ENCODE data around the gene KLHDC9. TPM values are rescaled to one million over a fixed set of nuclear protein-coding genes. Genes with fewer than 3 reads are reported as not detected.

Gene KLHDC9
- polyA plus RNA-seq, 5 donors: 3.8 to 8.0 (median 5.2) TPM

DNA sequence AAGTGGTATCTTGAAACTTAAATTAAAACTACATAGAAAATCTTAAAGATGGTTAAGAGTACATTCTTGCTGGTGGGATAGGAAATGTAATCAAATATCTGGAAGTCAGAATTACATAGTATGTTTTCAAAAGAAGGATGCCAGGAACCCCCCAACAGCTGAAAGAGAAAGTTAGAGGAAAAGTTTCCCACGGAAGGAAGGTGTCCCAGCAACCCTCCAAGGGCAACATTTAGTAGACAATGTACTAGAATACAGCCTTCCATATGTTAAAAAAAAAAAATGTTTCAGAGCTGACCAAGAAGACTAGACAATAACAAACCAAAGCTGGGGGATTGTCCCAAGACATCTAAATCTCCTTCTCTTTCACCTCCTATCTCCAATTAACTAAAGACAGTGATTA, 32.1 kb downstream of the KLHDC9 start:
- no peak for DNase-seq

DNA sequence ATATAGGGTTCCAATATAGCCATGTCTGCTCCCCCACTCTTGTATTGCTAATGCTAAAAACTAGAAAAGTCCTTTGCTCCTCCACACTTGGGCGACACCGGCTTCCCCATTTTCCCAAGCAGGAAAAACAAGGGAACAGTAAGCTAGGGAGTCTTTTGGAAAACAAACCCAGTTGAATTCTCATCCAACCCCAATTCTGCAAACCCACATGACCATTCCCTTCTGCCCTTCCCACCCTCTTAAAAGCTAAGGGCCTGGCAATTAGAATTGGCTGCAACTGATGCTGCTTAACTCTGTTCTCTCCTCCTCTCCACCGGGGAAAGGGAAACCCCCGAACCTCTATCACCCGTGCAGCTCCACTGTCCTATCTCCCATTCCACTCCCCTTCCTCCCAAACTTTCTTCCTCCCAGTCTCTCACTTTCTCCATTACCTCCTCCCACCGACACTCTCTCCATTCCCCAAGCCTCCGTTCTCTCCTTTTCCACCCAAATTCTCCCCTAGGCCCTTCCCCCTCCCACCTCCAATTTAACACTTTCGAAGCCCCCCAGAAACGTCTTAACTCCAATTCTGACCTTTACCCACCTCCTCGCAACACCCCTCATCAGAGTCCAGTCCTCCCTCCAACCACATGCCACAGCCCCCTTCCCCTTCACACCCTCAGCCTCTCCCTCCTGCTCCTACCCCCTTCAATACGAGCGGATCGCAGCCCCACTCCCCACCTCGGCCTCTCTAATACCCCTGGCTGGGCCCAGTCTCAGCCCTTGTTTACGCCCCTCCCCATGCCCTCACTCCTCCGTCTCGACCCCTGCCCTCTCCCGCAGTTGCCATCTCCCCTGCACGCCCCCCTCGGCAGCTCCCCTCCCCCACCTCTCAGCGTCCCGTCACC, 33.6 kb downstream of the KLHDC9 start:
- DNase-seq: peak in 1 of 2 donors; percentile 36

DNA sequence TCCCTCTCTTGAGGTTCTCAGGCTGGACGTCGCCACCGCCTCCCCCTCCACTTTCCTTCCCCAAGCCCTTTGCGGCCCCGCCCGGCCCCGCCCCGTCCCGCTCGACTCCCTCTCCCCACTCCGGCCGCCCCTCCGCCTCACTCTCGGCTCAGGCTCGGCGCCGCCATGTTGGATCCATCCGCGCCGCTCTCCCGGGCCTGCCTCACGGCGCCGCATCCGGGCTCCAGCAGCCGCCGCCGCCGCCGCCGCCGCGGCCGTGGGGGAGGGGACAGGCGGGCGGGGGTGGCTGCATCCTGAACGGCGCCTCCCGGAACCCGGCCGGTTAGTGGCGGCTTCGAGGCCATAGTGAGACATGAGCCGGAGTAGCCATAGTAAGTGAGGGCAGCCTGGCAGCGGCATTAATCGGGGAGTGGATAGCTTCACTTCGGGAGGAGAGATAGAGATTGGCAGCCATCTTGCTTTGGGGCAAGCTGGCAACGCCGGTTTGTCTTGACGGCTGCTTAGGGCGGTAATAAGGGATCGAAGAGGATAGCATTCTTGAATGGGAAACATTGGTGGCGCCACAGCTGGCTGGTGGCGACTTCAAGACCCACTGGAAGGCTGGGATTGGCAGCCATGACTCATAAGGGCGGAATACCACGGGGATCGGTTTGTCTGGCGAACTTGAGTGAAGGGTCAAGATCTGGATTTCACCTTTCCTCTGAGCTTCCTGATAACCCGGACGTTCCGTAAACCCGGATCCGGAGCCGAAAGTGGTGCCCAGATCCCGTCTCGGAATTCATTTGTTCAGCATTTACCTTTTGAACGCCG, 34.5 kb downstream of the KLHDC9 start, which contains the start of gene DEDD:
Gene DEDD (minus strand): TSS at position 258 of the 810 bp plus-strand sequence. CDS start 8,205 bp downstream, outside the sequence.
- DNase-seq: peak; percentile 91 to 95

DNA sequence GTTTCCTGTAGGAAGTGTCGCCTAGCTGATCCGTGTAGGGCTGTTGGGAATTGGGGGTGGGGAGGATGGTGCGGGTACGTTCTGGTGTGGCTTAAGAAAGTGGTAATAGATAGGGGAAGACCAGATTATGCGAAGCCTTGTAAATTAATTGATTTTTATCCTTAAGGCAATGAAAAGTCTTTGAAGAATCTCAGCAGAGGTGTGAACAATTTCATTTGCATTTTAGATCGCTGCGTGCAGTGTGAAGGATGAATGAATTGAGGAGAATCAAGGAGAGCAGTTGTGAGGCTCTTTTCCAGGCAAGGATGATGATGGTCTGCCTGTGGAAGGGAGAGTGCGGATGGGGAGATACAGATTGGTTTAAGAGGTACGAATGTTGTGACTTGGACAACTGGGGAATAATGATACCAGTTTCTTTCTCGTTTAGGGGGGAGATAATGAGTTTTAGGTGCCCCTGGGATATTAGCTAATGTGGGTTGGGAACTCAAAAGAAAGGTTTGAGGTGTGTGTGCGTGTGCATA, 35.1 kb downstream of the KLHDC9 start:
- DNase-seq: no peak

DNA sequence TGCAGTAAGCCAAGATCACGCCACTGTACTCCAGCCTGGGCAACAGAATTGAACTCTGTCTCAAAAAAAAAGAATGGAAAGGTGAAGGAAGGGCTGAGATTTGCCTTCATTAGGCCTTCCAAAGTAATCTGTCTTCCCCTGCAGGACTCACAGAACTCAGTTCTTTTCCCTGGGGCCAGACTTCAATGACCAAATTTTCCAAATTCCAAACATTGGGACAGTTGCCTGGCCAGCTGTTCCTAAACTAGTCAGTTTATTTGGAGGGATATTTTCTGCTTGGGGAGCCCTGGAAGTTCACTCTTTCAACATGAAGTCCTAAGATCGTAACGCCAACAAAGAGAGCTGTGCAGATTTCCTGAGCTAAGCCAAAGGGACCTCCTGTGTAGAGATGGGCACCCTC, 39.7 kb downstream of the KLHDC9 start:
- DNase-seq: no peak

DNA sequence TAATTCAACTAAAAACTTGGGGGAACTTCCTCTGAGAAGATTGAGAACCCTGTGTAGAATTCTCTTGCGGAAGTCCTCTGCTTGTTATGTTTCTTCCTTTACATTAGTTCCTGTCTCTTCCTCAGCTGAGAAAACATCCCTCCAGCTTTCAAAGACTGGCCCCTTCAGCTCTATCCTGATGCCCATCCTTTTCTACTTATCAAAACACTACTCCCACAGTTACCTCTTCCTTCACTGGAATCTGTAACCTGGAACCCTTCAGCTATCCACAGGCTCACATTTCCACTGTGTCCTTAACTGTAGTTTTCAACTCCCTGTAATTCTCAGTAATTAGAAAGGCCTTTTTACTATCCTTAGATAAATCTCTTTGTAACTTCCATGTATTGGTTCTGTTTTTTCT, 40.3 kb downstream of the KLHDC9 start:
- no peak for DNase-seq

DNA sequence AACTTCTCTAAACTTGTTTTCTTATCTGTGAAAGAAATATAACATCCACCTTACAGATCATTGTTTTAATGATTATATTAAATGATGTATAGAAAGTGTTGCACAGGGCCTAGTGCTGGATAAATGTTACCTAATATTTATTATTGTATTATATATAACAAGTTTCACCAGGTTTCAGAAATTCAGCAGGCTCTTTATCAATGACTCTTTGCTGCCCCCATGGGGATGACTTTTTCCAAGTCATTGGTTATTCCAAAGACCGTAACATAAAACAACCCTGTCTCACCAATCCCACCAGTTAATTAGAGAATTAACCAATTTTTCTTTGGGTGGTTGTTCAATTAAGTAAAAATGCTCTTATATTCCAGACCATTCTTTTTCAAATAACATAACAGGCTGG, 41.6 kb downstream of the KLHDC9 start:
- DNase-seq: peak in 1 of 2 donors; percentile 36

DNA sequence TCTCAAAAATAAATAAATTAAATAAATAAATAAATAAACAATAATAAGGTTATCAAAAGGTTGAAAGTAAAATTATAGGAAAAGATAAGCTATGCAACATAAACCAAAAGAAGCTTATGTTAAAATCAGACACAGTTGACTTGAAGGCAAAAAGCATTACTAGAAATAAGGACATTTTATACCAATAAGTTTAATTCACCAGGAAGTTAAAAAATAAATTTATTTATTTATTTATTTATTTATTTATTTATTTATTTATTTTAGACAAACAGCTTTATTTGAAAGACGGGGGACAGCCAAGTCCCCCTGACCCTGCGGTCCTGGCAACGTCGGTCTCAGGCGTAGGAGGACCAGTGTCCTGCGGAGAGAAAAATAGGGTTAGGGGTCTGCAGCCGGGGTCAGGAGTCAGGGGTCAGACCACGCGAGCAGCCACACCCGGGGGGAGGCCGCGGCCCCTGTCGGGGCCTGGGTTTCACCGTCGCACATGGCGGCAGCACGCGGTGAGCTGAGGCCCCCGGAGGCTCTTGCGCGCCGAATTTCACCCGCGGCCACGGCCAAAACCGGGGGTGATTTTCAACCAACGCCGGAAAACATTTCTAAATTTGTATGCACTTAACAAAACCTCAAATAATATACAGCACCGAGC, 42.7 kb downstream of the KLHDC9 start:
- DNase-seq: no peak

DNA sequence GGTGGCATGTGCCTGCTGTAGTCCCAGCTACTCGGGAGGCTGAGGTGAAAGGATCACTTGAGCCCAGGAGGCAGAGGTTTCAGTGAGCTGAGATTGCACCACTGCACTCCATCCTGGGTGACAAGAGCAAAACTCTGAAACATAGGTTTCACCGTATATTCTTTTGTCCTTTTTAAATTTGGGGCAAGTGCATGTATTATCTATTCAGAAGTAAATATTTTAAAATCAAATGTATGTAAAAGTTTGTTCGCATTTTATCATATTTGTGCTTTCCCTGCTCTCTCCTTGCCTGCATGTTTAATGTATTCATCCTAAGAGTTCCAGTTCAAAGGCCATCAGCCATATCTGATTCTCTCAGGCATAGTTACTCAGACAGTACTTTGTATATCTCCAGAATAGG, 47.7 kb downstream of the KLHDC9 start:
- DNase-seq: no peak

Other genes with a start within 250 kb of the KLHDC9 start
- under 1 TPM; 0.28 to 0.97 (median 0.71) TPM for gene CD244, start 235.5 kb upstream of the KLHDC9 start, polyA plus RNA-seq (ENCODE audit: insufficient read depth in 1 of 5, insufficient read length in 5 of 5, low replicate concordance in 1 of 5)
- gene ITLN1, start 213.2 kb upstream of the KLHDC9 start, polyA plus RNA-seq (ENCODE audit: insufficient read depth in 1 of 5, insufficient read length in 5 of 5, low replicate concordance in 1 of 5): 1 to 10 TPM in 2 of 5 donors, under 1 TPM in 3; 0.38 to 1.6 (median 0.74) TPM
- under 1 TPM in 1 of 5 donors, not detected in 4; 0.22 TPM for gene ITLN2, start 143.6 kb upstream of the KLHDC9 start, polyA plus RNA-seq (ENCODE audit: insufficient read depth in 1 of 5, insufficient read length in 5 of 5, low replicate concordance in 1 of 5)
- 100 to 1,000 TPM in 1 of 5 donors, 10 to 100 TPM in 4; 76.0 to 110 (median 86.2) TPM for gene F11R, start 77.2 kb upstream of the KLHDC9 start, polyA plus RNA-seq (ENCODE audit: insufficient read depth in 1 of 5, insufficient read length in 5 of 5, low replicate concordance in 1 of 5)
- gene TSTD1, start 59.4 kb upstream of the KLHDC9 start, polyA plus RNA-seq (ENCODE audit: insufficient read depth in 1 of 5, insufficient read length in 5 of 5, low replicate concordance in 1 of 5): 10 to 100 TPM; 32.7 to 51.5 (median 49.5) TPM
- 10 to 100 TPM; 63.8 to 67.7 (median 64.3) TPM for gene USF1, start 52.4 kb upstream of the KLHDC9 start, polyA plus RNA-seq (ENCODE audit: insufficient read depth in 1 of 5, insufficient read length in 5 of 5, low replicate concordance in 1 of 5)
- gene ARHGAP30, start 28.5 kb upstream of the KLHDC9 start, polyA plus RNA-seq (ENCODE audit: insufficient read depth in 1 of 5, insufficient read length in 5 of 5, low replicate concordance in 1 of 5): 1 to 10 TPM; 2.8 to 4.7 (median 3.9) TPM
- 10 to 100 TPM in 2 of 5 donors, 1 to 10 TPM in 3; 7.3 to 11.9 (median 9.1) TPM for gene NECTIN4, start 8.8 kb upstream of the KLHDC9 start, polyA plus RNA-seq (ENCODE audit: insufficient read depth in 1 of 5, insufficient read length in 5 of 5, low replicate concordance in 1 of 5)
- gene PFDN2, start 19.7 kb downstream of the KLHDC9 start, polyA plus RNA-seq (ENCODE audit: insufficient read depth in 1 of 5, insufficient read length in 5 of 5, low replicate concordance in 1 of 5): 10 to 100 TPM; 51.4 to 67.6 (median 53.5) TPM
- gene NIT1, start 19.7 kb downstream of the KLHDC9 start, polyA plus RNA-seq (ENCODE audit: insufficient read depth in 1 of 5, insufficient read length in 5 of 5, low replicate concordance in 1 of 5): 10 to 100 TPM; 40.9 to 46.1 (median 42.5) TPM
- 10 to 100 TPM; 49.2 to 56.6 (median 50.4) TPM for gene DEDD, start 34.3 kb downstream of the KLHDC9 start, polyA plus RNA-seq (ENCODE audit: insufficient read depth in 1 of 5, insufficient read length in 5 of 5, low replicate concordance in 1 of 5)
- 100 to 1,000 TPM; 147 to 175 (median 155) TPM for gene UFC1, start 55.6 kb downstream of the KLHDC9 start, polyA plus RNA-seq (ENCODE audit: insufficient read depth in 1 of 5, insufficient read length in 5 of 5, low replicate concordance in 1 of 5)
- gene USP21, start 61.1 kb downstream of the KLHDC9 start, polyA plus RNA-seq (ENCODE audit: insufficient read depth in 1 of 5, insufficient read length in 5 of 5, low replicate concordance in 1 of 5): 10 to 100 TPM; 42.7 to 56.3 (median 49.4) TPM
- gene PPOX, start 68.1 kb downstream of the KLHDC9 start, polyA plus RNA-seq (ENCODE audit: insufficient read depth in 1 of 5, insufficient read length in 5 of 5, low replicate concordance in 1 of 5): 10 to 100 TPM; 39.9 to 59.3 (median 45.1) TPM
- 10 to 100 TPM; 31.7 to 48.1 (median 41.5) TPM for gene B4GALT3, start 79.1 kb downstream of the KLHDC9 start, polyA plus RNA-seq (ENCODE audit: insufficient read depth in 1 of 5, insufficient read length in 5 of 5, low replicate concordance in 1 of 5)
- 1 to 10 TPM; 1.8 to 2.8 (median 2.2) TPM for gene ADAMTS4, start 100.7 kb downstream of the KLHDC9 start, polyA plus RNA-seq (ENCODE audit: insufficient read depth in 1 of 5, insufficient read length in 5 of 5, low replicate concordance in 1 of 5)
- gene NDUFS2, start 104.0 kb downstream of the KLHDC9 start, polyA plus RNA-seq (ENCODE audit: insufficient read depth in 1 of 5, insufficient read length in 5 of 5, low replicate concordance in 1 of 5): 100 to 1,000 TPM; 146 to 165 (median 156) TPM
- 10 to 100 TPM; 14.3 to 23.8 (median 18.1) TPM for gene FCER1G, start 116.9 kb downstream of the KLHDC9 start, polyA plus RNA-seq (ENCODE audit: insufficient read depth in 1 of 5, insufficient read length in 5 of 5, low replicate concordance in 1 of 5)
- 10 to 100 TPM in 1 of 5 donors, not detected in 4; 59.7 TPM for gene APOA2, start 125.3 kb downstream of the KLHDC9 start, polyA plus RNA-seq (ENCODE audit: insufficient read depth in 1 of 5, insufficient read length in 5 of 5, low replicate concordance in 1 of 5)
- gene TOMM40L, start 127.7 kb downstream of the KLHDC9 start, polyA plus RNA-seq (ENCODE audit: insufficient read depth in 1 of 5, insufficient read length in 5 of 5, low replicate concordance in 1 of 5): 10 to 100 TPM; 10.1 to 12.4 (median 11.6) TPM
- gene NR1I3, start 139.8 kb downstream of the KLHDC9 start, polyA plus RNA-seq (ENCODE audit: insufficient read depth in 1 of 5, insufficient read length in 5 of 5, low replicate concordance in 1 of 5): under 1 TPM; 0.51 to 0.99 (median 0.88) TPM
- 1 to 10 TPM in 2 of 5 donors, under 1 TPM in 3; 0.68 to 1.4 (median 0.91) TPM for gene PCP4L1, start 160.4 kb downstream of the KLHDC9 start, polyA plus RNA-seq (ENCODE audit: insufficient read depth in 1 of 5, insufficient read length in 5 of 5, low replicate concordance in 1 of 5)
- gene MPZ, start 211.6 kb downstream of the KLHDC9 start, polyA plus RNA-seq (ENCODE audit: insufficient read depth in 1 of 5, insufficient read length in 5 of 5, low replicate concordance in 1 of 5): 1 to 10 TPM; 2.6 to 4.7 (median 3.2) TPM
- 100 to 1,000 TPM; 161 to 204 (median 179) TPM for gene SDHC, start 216.0 kb downstream of the KLHDC9 start, polyA plus RNA-seq (ENCODE audit: insufficient read depth in 1 of 5, insufficient read length in 5 of 5, low replicate concordance in 1 of 5)

Data from right lung (tissue), 5 donors.